ENCODE results near the gene CHD6. TPM values are rescaled to one million over a fixed set of nuclear protein-coding genes. Genes with fewer than 3 reads are reported as not detected.

Gene CHD6
- total RNA-seq, 1 experiment from 2014 or later, result 26.6 TPM

DNA sequence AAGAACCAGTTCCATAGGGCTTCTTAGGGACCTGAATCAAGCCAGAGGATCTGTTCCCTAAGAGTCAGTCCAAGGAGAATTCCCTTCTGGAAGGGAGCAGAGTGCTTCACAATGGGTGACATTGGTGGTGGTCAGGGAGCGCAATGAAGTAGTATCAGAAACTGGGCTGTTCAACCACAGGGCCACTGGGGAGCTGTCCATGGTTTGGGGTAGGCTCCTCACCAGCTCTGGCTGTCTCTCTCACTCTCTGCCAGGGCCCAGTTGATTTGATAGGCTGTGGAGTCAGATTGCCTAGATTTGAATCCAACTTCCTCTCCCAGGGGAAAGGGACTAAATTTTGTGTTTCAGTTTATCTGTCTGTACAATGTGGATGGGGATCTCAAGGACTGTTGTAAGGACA lies 36.7 kb upstream of the CHD6 start:
- CTCF ChIA-PET, result no interaction called here
- intact Hi-C loops (cut with micrococcal nuclease), result no loop called here
- no peak for DNase-seq (ENCODE audit: low read depth, low spot score)

DNA sequence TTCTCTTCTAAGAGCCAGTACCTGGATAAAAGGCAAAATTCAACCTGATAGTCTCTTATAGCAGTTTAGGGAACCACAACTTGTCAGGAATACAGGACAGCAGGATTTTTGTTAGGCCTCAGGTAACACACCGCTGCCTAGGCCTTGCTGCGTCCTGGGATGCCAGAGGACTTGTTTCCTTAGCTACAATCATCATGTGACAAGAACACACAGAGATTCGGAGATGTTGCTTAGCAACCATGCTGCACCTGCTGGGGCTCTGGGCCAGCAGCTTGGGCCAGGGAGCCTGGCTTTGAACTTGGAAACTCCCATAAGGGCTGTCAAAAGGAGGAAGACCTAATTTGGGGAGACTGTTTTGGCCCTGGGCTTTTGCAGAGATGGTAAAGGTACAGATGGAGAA lies 36.1 kb upstream of the CHD6 start:
- H3K4me1 ChIP-seq (ENCODE audit: control insufficient read depth in 1 of 2, insufficient read depth in 2 of 2, low read length in 2 of 2), result no peaks in the 10 kb centered on the region
- ATAC-seq (no peak), DNase-seq (ENCODE audit: low read depth, low spot score) (no peak)
- CTCF ChIA-PET, result no interaction called here
- intact Hi-C loops (cut with micrococcal nuclease), result no loop called here
- H3K36me3 ChIP-seq (ENCODE audit: control insufficient read depth in 1 of 2, insufficient read depth in 2 of 2, low read length in 2 of 2), result no peaks in the 10 kb centered on the region
- H4K20me1 ChIP-seq (ENCODE audit: insufficient read depth), result no peaks in the 10 kb centered on the region
- BruUV-seq (replicated peaks), result no TSS peak
- RAD21 ChIA-PET (ENCODE audit: low non-redundant PET in 1 of 2, low total read pairs in 2 of 2, uncharacterized antibody in 2 of 2, unreplicated experiment in 2 of 2), result no interaction called here
- POLR2A ChIA-PET, result no interaction called here
- H3K4me3 ChIP-seq (replicated peaks in 1 of 2; ENCODE audit: low read depth in 1 of 2, low read length in 2 of 2), result no peak overlapping the region
- no peak overlapping the region for H2AFZ ChIP-seq (ENCODE audit: low read depth, low read length, poor library complexity, severe bottlenecking)
- H3K4me2 ChIP-seq (ENCODE audit: low read length), result no peak overlapping the region
- H3K79me2 ChIP-seq (ENCODE audit: insufficient read depth, low read length), result no peaks in the 10 kb centered on the region
- no peaks in the 10 kb centered on the region for H3K9me2 ChIP-seq (ENCODE audit: insufficient read depth)
- no peaks in the 10 kb centered on the region for H3K9me3 ChIP-seq (ENCODE audit: control insufficient read depth in 1 of 2, insufficient read depth in 1 of 2, low read depth in 1 of 2, low read length in 2 of 2)
- H3K27me3 ChIP-seq (ENCODE audit: insufficient read depth, low read length), result peaks cover 37% of the 10 kb centered on the region
- H3K9ac ChIP-seq (ENCODE audit: low read length), result no peak overlapping the region
- H3K27ac ChIP-seq (ENCODE audit: low read depth, low read length), result no peak overlapping the region
- no peak for TF ChIP-seq EZH2 (IDR thresholded peaks at IDR 0.05)
- no peak for TF ChIP-seq SIN3A (IDR thresholded peaks at IDR 0.05; ENCODE audit: low read depth)
- TF ChIP-seq, protein P1, sequence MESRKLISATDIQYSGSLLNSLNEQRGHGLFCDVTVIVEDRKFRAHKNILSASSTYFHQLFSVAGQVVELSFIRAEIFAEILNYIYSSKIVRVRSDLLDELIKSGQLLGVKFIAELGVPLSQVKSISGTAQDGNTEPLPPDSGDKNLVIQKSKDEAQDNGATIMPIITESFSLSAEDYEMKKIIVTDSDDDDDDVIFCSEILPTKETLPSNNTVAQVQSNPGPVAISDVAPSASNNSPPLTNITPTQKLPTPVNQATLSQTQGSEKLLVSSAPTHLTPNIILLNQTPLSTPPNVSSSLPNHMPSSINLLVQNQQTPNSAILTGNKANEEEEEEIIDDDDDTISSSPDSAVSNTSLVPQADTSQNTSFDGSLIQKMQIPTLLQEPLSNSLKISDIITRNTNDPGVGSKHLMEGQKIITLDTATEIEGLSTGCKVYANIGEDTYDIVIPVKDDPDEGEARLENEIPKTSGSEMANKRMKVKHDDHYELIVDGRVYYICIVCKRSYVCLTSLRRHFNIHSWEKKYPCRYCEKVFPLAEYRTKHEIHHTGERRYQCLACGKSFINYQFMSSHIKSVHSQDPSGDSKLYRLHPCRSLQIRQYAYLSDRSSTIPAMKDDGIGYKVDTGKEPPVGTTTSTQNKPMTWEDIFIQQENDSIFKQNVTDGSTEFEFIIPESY (IDR thresholded peaks at IDR 0.05; ENCODE audit: extremely low read depth, insufficient replicate concordance, low read length), result no peak
- TF ChIP-seq CEBPB (IDR thresholded peaks at IDR 0.05; ENCODE audit: low read depth), result no peak
- TF ChIP-seq FOSL1 (IDR thresholded peaks at IDR 0.05; ENCODE audit: low read depth), result no peak
- no peak for TF ChIP-seq ZNF274 (IDR thresholded peaks at IDR 0.05; ENCODE audit: low read depth, low read length)
- TF ChIP-seq, protein P2, sequence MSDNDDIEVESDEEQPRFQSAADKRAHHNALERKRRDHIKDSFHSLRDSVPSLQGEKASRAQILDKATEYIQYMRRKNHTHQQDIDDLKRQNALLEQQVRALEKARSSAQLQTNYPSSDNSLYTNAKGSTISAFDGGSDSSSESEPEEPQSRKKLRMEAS (IDR thresholded peaks at IDR 0.05), result no peak
- TF ChIP-seq SP1 (IDR thresholded peaks at IDR 0.05; ENCODE audit: low read depth), result no peak
- TF ChIP-seq, protein P3, sequence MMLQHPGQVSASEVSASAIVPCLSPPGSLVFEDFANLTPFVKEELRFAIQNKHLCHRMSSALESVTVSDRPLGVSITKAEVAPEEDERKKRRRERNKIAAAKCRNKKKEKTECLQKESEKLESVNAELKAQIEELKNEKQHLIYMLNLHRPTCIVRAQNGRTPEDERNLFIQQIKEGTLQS (IDR thresholded peaks at IDR 0.05), result no peak
- no peak for TF ChIP-seq JUND (IDR thresholded peaks at IDR 0.05)
- no peak for TF ChIP-seq ZFX (IDR thresholded peaks at IDR 0.05)
- no peak for TF ChIP-seq CBX3 (IDR thresholded peaks at IDR 0.05; ENCODE audit: low read depth)
- no peak for TF ChIP-seq YY1 (IDR thresholded peaks at IDR 0.05; ENCODE audit: extremely low read depth, insufficient replicate concordance, low read depth, low read length)

More for the DNA sequence above, 36.7 kb upstream of the CHD6 start:
- TF ChIP-seq, protein P4, sequence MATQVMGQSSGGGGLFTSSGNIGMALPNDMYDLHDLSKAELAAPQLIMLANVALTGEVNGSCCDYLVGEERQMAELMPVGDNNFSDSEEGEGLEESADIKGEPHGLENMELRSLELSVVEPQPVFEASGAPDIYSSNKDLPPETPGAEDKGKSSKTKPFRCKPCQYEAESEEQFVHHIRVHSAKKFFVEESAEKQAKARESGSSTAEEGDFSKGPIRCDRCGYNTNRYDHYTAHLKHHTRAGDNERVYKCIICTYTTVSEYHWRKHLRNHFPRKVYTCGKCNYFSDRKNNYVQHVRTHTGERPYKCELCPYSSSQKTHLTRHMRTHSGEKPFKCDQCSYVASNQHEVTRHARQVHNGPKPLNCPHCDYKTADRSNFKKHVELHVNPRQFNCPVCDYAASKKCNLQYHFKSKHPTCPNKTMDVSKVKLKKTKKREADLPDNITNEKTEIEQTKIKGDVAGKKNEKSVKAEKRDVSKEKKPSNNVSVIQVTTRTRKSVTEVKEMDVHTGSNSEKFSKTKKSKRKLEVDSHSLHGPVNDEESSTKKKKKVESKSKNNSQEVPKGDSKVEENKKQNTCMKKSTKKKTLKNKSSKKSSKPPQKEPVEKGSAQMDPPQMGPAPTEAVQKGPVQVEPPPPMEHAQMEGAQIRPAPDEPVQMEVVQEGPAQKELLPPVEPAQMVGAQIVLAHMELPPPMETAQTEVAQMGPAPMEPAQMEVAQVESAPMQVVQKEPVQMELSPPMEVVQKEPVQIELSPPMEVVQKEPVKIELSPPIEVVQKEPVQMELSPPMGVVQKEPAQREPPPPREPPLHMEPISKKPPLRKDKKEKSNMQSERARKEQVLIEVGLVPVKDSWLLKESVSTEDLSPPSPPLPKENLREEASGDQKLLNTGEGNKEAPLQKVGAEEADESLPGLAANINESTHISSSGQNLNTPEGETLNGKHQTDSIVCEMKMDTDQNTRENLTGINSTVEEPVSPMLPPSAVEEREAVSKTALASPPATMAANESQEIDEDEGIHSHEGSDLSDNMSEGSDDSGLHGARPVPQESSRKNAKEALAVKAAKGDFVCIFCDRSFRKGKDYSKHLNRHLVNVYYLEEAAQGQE (IDR thresholded peaks at IDR 0.05; ENCODE audit: low read depth), result peak; percentile 70
- TF ChIP-seq TCF7L2 (IDR thresholded peaks at IDR 0.05; ENCODE audit: borderline replicate concordance, extremely low read depth, insufficient read depth, insufficient read length), result no peak
- Histone ChIP-seq H3K9me2 (ENCODE audit: insufficient read depth) (no peaks in the 10 kb centered on the region), H3K4me2 (ENCODE audit: low read length) (no peak overlapping the region), H3K79me2 (ENCODE audit: insufficient read depth, low read length) (no peaks in the 10 kb centered on the region), H3K4me1 (ENCODE audit: control insufficient read depth in 1 of 2, insufficient read depth in 2 of 2, low read length in 2 of 2) (no peaks in the 10 kb centered on the region), H2AFZ (ENCODE audit: low read depth, low read length, poor library complexity, severe bottlenecking) (no peak overlapping the region), H3K36me3 (ENCODE audit: control insufficient read depth in 1 of 2, insufficient read depth in 2 of 2, low read length in 2 of 2) (no peaks in the 10 kb centered on the region), H3K4me3 (replicated peaks in 1 of 2; ENCODE audit: low read depth in 1 of 2, low read length in 2 of 2) (no peak overlapping the region), H3K27ac (ENCODE audit: low read depth, low read length) (no peak overlapping the region), H4K20me1 (ENCODE audit: insufficient read depth) (no peaks in the 10 kb centered on the region), H3K9me3 (ENCODE audit: control insufficient read depth in 1 of 2, insufficient read depth in 1 of 2, low read depth in 1 of 2, low read length in 2 of 2) (no peaks in the 10 kb centered on the region), H3K9ac (ENCODE audit: low read length) (no peak overlapping the region), H3K27me3 (ENCODE audit: insufficient read depth, low read length) (peaks cover 38% of the 10 kb centered on the region)
- no TSS peak for BruUV-seq (replicated peaks)
- POLR2A ChIA-PET, result no interaction called here
- RAD21 ChIA-PET (ENCODE audit: low non-redundant PET in 1 of 2, low total read pairs in 2 of 2, uncharacterized antibody in 2 of 2, unreplicated experiment in 2 of 2), result no interaction called here
- no peak for ATAC-seq

Data from HCT116 (cell line).